HEK293T (cell line): Measurements from ENCODE around the gene MMP14.

Experiments
- CTCF ChIA-PET: fragments of 350-600 bp; formaldehyde crosslinking; extraction: SDS; loops from one replicate; lab custom pipeline; 2021; ENCODE audit warnings: antibody characterized with exemption, inconsistent platforms; lab: Yijun Ruan, JAX
- POLR2A ChIA-PET: fragments of 350-600 bp; formaldehyde crosslinking; extraction: SDS; loops from one replicate; lab custom pipeline; 2020; ENCODE audit warnings: antibody characterized with exemption, inconsistent platforms; lab: Yijun Ruan, JAX
- DNase-seq: peaks from one replicate; pipeline ENCODE4 v3.0.0; 2012; ENCODE audit warnings: mixed read lengths; ENCODE audit errors: extremely low spot score
- ARNT ChIP-seq: fragments of 450-650 bp; IDR thresholded peaks from 2 replicates; pipeline ENCODE4 v1.6.1; 2017; ENCODE audit warnings: mild to moderate bottlenecking
- BHLHE40 ChIP-seq: fragments of 450-650 bp; IDR thresholded peaks from 2 replicates; pipeline ENCODE4 v1.6.1; 2016; ENCODE audit warnings: mild to moderate bottlenecking, moderate library complexity, borderline replicate concordance
- CTBP1 ChIP-seq: fragments of 450-650 bp; IDR thresholded peaks from 2 replicates; pipeline ENCODE4 v1.6.1; 2016; ENCODE audit warnings: borderline replicate concordance
- ELF4 ChIP-seq: fragments of 450-650 bp; IDR thresholded peaks from 2 replicates; pipeline ENCODE4 v1.6.1; 2017; ENCODE audit warnings: antibody characterized with exemption
- FOXA1 ChIP-seq: fragments of 450-650 bp; IDR thresholded peaks from 2 replicates; pipeline ENCODE4 v1.6.1; 2016; ENCODE audit warnings: mild to moderate bottlenecking
- FOXK2 ChIP-seq: fragments of 450-650 bp; IDR thresholded peaks from 2 replicates; pipeline ENCODE4 v1.6.1; 2016; ENCODE audit warnings: mild to moderate bottlenecking
- FOXM1 ChIP-seq: fragments of 450-650 bp; IDR thresholded peaks from 2 replicates; pipeline ENCODE4 v1.6.1; 2017; ENCODE audit warnings: mild to moderate bottlenecking, borderline replicate concordance
- HDGF ChIP-seq: fragments of 450-650 bp; IDR thresholded peaks from 2 replicates; pipeline ENCODE4 v1.6.1; 2017; ENCODE audit warnings: antibody characterized with exemption, borderline replicate concordance
- L3MBTL2 ChIP-seq: fragments of 450-650 bp; conservative IDR thresholded peaks from 2 replicates; pipeline ENCODE4 v1.6.1; 2016; ENCODE audit warnings: mild to moderate bottlenecking
- LEF1 ChIP-seq: fragments of 450-650 bp; IDR thresholded peaks from 2 replicates; pipeline ENCODE4 v1.6.1; 2017; ENCODE audit warnings: mild to moderate bottlenecking, borderline replicate concordance
- NFRKB ChIP-seq: fragments of 450-650 bp; IDR thresholded peaks from 2 replicates; pipeline ENCODE4 v1.6.1; 2016; ENCODE audit warnings: mild to moderate bottlenecking, moderate library complexity
- PKNOX1 ChIP-seq: fragments of 450-650 bp; IDR thresholded peaks from 2 replicates; pipeline ENCODE4 v1.6.1; 2016
- SP1 ChIP-seq: fragments of 450-650 bp; IDR thresholded peaks from 2 replicates; pipeline ENCODE4 v1.6.1; 2017
- SUZ12 ChIP-seq: fragments of 450-650 bp; IDR thresholded peaks from 2 replicates; pipeline ENCODE4 v1.6.1; 2016; ENCODE audit warnings: mild to moderate bottlenecking
- TARDBP ChIP-seq: fragments of 450-650 bp; IDR thresholded peaks from 2 replicates; pipeline ENCODE4 v1.6.1; 2016
- ZNF384 ChIP-seq: fragments of 450-650 bp; IDR thresholded peaks from 2 replicates; pipeline ENCODE4 v1.6.1; 2016

The MMP14 gene

DNA sequence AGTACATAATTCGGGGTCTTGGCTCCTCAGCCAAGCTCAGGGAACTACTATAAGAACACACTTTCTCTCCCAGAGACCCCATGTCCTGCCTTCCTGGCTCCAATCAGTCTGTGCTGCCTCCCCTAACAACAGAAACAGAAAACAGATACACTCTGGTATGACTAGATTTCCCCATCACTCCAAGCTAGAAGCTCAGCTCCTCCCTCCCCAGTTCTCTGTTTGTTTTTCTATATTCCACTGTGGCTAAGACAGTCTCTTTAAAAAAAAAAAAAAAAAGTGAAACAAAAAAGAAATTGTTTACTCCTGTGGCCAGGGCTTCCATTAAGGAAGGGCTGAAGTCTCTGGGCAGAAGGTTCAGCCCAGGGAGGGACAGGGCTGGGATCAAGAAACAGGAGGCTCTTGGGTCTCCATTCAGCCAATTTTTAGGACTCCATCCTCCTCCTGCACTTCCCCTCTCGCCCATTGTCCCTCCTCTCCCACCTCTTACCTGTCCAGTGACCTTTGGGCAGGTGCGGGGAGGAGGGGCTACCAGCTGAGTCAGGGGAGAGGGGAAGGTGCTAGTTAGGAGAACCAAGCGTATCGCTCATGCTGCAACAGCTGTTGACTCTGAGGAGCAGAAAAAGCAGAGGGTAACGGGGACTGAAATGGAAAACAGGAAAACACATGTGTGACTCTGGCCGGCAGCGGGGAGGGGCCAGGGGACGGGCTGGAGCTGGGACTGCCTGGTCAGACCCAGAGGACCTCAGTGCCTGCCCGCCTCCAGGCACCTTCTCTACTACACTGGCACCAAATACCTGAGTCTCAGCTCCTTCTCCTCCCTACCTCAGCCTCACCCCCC lies 17.0 kb upstream of the MMP14 start:
- CTCF ChIA-PET, result interaction anchor here (0.7 to 1.4 kb wide), 7 partner anchors 11 to 967 kb away, joined by 3 to 8 read pairs (median 4); no protein-coding TSS in a partner anchor
- TF ChIP-seq CTBP1, result no peak
- DNase-seq, result no peak
- POLR2A ChIA-PET, result interaction anchor here (1.7 kb wide), 1 partner anchor 53 kb away, joined by 5 read pairs; the partner anchor contains the start of gene OXA1L

DNA sequence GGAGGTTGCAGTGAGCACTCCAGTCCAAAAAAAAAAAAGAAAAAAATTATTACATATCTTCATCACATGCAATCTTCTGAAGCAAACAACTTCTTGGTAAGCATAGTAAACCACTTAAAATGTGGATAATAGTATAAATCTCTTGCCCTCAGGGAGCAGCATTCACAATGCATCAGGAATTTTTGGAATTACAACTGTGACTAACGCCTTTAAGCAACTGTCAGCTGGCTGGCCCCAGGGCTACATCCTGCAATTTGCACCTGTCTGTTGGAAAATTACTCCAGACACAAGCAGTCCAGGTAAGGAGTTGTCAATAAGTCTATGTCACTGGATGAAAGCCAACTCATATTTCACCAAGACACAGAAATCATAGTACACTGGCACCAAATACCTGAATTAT lies 15.7 kb upstream of the MMP14 start:
- TF ChIP-seq ZNF384, result no peak
- no peak for TF ChIP-seq SUZ12
- no peak for TF ChIP-seq SP1
- TF ChIP-seq TARDBP, result no peak
- TF ChIP-seq ELF4, result no peak
- TF ChIP-seq L3MBTL2, result no peak
- TF ChIP-seq FOXA1, result no peak
- TF ChIP-seq CTBP1, result no peak
- no peak for TF ChIP-seq FOXM1
- no peak for TF ChIP-seq PKNOX1
- no peak for TF ChIP-seq FOXK2
- TF ChIP-seq ARNT, result no peak
- no peak for TF ChIP-seq HDGF
- no peak for TF ChIP-seq LEF1
- no peak for TF ChIP-seq NFRKB
- no peak for TF ChIP-seq BHLHE40
- ChIA-PET POLR2A (interaction anchor here (0.9 to 1.7 kb wide), 4 partner anchors 9 to 98 kb away, joined by 3 to 6 read pairs (median 5); partner anchors contain the start of genes MRPL52, OXA1L and RBM23), CTCF (interaction anchor here (0.9 to 1.2 kb wide), 4 partner anchors 30 to 250 kb away, joined by 3 to 10 read pairs (median 4); no protein-coding TSS in a partner anchor)
- no peak for DNase-seq

GRCh38 chr14:22821193-22822015 lies 15.0 kb upstream of the MMP14 start:
- ChIA-PET CTCF (interaction anchor here (0.6 to 1.2 kb wide), 7 partner anchors 13 to 251 kb away, joined by 3 to 10 read pairs (median 3); no protein-coding TSS in a partner anchor), POLR2A (interaction anchor here (0.9 to 1.7 kb wide), 4 partner anchors 9 to 97 kb away, joined by 3 to 6 read pairs (median 5); partner anchors contain the start of genes MRPL52, OXA1L and RBM23)
- peak; percentile 28 for DNase-seq
- peak; percentile 84 for TF ChIP-seq L3MBTL2
- no peak for TF ChIP-seq CTBP1

DNA sequence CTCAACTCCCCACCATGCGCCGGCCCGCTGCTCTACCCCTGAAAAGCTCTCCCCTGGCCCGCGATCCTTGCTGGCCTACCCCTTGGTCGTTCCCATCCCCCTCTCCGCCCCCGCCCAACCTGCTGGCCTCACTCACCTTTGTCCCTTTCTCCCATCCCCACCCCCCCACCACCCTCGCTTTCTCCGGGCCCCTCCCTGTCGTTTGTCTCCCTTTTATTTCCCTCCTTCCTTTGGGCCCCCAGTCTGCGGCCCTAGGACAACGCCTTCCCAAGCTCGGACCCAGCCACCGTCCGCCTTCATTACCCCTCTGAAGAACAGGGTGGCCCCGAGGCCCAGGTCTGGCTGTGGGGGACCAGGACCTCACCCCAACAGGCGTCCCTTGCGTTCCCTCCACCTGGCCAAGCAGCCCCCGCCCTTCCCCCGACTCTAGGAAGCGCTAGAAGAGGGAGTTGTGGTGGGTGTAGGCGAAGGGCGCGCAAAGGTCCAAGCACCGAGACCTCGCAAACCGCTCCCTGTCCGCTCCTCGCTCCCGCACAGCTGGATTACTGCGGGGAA lies 14.3 kb upstream of the MMP14 start:
- ChIA-PET POLR2A (interaction anchor here (1.1 to 1.8 kb wide), 8 partner anchors 8 to 262 kb away, joined by 3 to 10 read pairs (median 6); partner anchors contain the start of genes LRP10, MRPL52 and OXA1L), CTCF (interaction anchor here (0.6 to 3.3 kb wide), 12 partner anchors 8 to 1296 kb away, joined by 3 to 62 read pairs (median 3); partner anchors contain the start of genes HAUS4 and SALL2)
- DNase-seq, result no peak
- no peak for TF ChIP-seq SP1
- no peak for TF ChIP-seq L3MBTL2
- TF ChIP-seq CTBP1, result no peak
- no peak for TF ChIP-seq SUZ12
- TF ChIP-seq FOXM1, result no peak
- no peak for TF ChIP-seq ARNT
- TF ChIP-seq NFRKB, result no peak
- no peak for TF ChIP-seq PKNOX1
- TF ChIP-seq ELF4, result no peak
- no peak for TF ChIP-seq BHLHE40
- no peak for TF ChIP-seq FOXA1
- no peak for TF ChIP-seq FOXK2
- TF ChIP-seq ZNF384, result no peak
- TF ChIP-seq HDGF, result no peak
- TF ChIP-seq TARDBP, result no peak
- TF ChIP-seq LEF1, result no peak

DNA sequence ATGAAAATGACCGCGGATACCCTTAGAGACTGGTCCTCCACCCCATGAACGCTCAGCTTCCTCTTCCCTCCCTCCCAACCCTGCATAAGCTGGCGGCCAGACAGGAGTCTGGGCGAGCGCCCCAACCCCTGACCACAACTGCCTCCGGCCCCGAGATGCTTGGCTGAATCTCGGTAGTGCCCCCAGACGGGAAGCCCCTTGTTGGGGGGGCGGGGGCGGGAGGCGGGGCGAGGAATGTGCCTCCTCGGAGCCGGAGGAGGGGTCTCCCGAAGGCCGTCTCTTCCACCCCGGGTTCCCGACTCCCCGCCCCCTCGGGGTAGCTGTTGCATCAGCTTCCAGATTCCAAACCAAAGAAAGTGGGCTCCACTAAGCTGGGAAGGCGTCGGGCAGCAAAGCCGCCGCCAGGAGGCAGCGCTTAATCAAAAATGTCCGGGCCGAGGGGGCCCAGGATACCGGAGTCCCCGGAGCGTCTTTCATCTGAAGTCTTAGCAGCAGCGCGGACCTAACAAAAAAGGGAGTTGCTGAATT lies 13.8 kb upstream of the MMP14 start:
- peak; percentile 79 for DNase-seq

More for the DNA sequence above, 13.8 kb upstream of the MMP14 start:
- POLR2A ChIA-PET, result interaction anchor here (0.7 to 1.8 kb wide), 13 partner anchors 13 to 263 kb away, joined by 3 to 13 read pairs (median 5); partner anchors contain the start of genes LRP10 and OXA1L
- CTCF ChIA-PET, result interaction anchor here (0.6 to 3.3 kb wide), 16 partner anchors 8 to 1297 kb away, joined by 3 to 62 read pairs (median 3); partner anchors contain the start of genes HAUS4 and SALL2
- TF ChIP-seq ELF4, result no peak
- TF ChIP-seq LEF1, result no peak
- no peak for TF ChIP-seq FOXM1
- no peak for TF ChIP-seq HDGF
- TF ChIP-seq NFRKB, result no peak
- TF ChIP-seq FOXK2, result no peak
- TF ChIP-seq CTBP1, result no peak
- TF ChIP-seq FOXA1, result no peak
- no peak for TF ChIP-seq SUZ12
- no peak for TF ChIP-seq TARDBP
- no peak for TF ChIP-seq BHLHE40
- TF ChIP-seq PKNOX1, result no peak
- TF ChIP-seq SP1, result no peak
- no peak for TF ChIP-seq L3MBTL2
- TF ChIP-seq ARNT, result no peak
